ENCODE measurements around the gene PHYKPL. TPM values are rescaled to one million over a fixed set of nuclear protein-coding genes. Genes with fewer than 3 reads are reported as not detected.

PHYKPL gene
- total RNA-seq, 1 experiment from 2014 or later: 59.0 TPM

DNA sequence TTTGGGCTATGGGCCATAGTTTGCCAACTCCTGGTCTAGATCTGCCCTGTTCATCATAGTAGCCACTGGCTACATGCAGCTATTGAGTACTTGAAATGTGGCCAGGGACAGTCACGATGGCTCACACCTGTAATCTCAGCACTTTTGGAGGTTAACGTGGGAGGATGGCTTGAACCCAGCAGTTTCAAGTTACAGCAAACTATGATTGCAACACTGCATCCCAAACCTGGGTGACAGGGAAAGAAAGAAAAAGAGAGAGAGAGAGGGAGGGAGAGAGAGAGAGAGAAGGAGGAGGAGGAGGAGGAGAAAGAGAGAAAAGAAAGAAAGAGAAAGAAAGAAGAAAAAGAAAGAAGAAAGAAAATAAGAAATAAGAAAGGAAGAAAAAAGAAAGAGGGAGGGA is 40.4 kb downstream of the PHYKPL start:
- no peak for DNase-seq (ENCODE audit: low spot score)

DNA sequence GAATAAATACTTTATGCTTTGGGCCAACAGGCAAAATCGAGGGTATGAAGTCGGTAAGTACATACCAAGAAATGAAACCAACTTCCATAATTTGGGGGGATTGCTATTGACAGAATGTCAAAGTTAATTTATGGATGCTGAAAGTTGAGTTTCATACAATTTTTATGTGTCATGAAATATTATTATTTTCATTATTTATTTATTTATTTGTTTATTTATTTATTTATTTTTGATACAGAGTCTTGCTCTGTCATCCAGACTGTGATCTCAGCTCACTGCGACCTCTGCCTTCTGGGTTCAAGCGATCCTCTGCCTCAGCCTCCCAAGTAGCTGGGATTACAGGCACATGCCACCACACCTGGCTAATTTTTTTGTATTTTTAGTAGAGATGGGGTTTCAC is 40.9 kb downstream of the PHYKPL start:
- no peak for DNase-seq (ENCODE audit: low spot score)

DNA sequence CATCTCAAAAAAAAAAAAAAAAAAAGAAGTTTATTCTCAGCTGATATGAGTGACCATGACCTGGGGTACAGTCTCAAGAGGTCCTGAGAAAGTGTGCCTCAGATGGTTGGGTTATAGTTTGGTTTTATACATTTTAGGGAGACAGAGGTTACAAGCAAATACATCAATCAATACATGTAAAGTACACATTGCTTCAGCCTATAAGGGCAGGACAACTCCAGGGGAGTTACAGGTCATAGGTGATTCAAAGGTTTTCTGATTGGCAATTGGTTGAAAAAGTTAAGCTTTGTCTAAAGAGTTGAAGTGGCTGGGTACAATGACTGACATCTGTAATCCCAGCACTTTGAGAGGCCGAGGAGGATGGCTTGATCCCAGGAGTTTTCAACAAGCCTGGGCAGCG is 43.2 kb downstream of the PHYKPL start:
- DNase-seq (ENCODE audit: low spot score): no peak

GRCh38 chr5:178187014-178187413 is 45.6 kb downstream of the PHYKPL start, which contains the start of gene GMCL2:
Gene GMCL2 (minus strand): TSS chr5:178187371. CDS start chr5:178187299, 72 bp downstream.
- DNase-seq (ENCODE audit: low spot score): no peak

DNA sequence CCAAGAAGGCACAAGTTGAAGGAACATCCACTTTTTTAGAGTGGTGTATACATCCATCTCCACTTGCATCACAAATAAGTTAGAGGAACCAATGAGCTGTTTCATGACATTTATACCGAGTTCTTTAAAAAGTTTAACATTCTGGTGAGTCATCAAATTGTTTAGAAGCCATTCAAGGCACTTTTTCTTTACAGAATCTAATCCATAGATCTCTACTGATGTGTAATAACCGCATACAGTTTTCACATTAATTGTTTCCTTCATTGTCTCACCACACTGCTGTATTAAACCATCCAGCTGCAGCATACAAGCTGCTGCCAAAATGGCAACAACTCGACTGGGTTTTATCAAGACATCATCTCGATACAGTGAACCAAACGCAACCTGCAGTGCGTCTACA is 46.2 kb downstream of the PHYKPL start:
- DNase-seq (ENCODE audit: low spot score): no peak

- DNase-seq (ENCODE audit: low spot score): no peak
These were observed 50.3 kb downstream of the PHYKPL start for GRCh38 chr5:178182158-178182876.

- DNase-seq (ENCODE audit: low spot score): no peak
These were observed 52.3 kb downstream of the PHYKPL start for GRCh38 chr5:178180141-178180863.

DNA sequence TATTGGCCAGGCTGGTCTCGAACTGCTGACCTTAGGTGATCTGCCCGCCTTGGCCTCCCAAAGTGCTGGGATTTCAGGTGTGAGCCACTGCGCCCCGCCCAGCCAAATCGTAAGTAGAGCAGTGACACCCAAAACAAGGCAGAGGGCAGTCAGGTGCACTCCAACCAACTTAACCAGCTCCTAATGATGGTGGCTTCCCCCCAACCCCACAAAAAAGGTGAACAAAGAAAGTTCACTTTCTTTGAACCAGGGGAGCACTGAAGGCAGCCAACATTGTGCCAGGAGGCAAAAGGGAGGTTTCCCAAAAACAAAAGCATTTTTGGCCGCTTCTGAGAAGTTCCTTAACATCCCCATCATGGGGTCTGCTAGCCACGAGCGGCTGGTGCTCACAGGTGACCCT is 55.0 kb downstream of the PHYKPL start:
- DNase-seq (ENCODE audit: low spot score): no peak

- no peak for DNase-seq (ENCODE audit: low spot score)
These were observed 55.8 kb downstream of the PHYKPL start for GRCh38 chr5:178176791-178177190.

DNA sequence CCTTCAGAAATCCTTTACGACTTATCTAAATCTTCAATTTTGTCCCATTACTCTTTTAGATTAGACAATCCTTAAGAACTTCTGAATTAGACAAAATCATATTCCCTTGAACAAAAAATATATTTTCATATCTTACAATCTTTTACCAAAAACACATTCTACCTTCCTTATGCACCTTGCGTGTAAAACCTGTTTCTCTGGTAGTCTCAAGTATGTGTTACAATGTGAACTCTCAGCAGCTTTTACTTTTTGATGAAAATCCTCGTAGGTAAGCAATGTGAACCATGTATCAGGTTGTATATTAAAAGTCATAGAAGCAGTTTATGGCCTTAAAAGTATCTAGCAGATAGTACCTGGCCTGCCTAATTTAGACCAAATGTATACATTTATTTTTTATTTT is 58.1 kb downstream of the PHYKPL start:
- DNase-seq (ENCODE audit: low spot score): no peak

GRCh38 chr5:178170455-178170854 is 62.1 kb downstream of the PHYKPL start:
- no peak for DNase-seq (ENCODE audit: low spot score)

- no peak for DNase-seq (ENCODE audit: low spot score)
These were observed 67.0 kb downstream of the PHYKPL start for GRCh38 chr5:178165581-178165980.

GRCh38 chr5:178163772-178164735 is 68.5 kb downstream of the PHYKPL start:
- DNase-seq (ENCODE audit: low spot score): peak; percentile 94

DNA sequence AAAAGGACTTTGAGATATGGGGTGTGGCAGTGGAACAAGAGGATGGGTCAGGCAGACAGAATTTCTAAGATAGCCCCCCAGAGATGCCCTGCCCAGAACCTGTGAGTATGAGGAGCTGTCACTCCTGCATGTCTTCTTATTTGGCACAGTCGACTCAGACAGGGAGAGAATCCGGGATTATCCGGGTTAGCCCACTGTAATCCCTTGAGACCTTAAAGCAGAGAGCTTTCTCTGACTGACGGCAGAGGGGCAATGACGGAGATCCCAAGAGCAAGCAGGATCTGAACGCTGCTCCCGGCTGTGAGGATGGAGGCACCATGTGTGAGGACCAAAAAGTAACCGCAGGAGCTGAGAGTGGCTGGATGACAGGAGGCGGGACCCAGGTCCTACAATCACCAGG is 70.1 kb downstream of the PHYKPL start:
- DNase-seq (ENCODE audit: low spot score): no peak

DNA sequence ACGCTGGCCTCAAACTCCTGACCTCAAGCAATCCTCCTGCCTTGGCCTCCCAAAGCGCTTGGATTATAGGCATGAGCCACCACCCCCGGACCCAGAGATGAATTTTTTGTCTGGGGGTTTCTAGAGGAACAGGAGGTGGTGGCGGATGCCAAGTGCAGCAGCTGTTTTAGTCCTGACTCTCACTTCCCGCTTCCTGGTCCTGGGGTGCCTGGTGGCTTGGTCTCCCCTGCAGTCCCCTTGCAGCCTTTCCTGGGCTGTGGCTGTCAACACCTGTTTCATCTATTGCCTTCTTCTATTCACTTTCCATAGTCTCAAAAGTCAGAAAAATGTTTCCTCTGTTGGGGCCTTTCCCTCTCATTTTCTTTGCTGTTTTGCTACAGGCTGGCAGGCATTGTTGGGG is 72.4 kb downstream of the PHYKPL start:
- DNase-seq (ENCODE audit: low spot score): no peak

Other genes starting within 250 kb of the PHYKPL start
- not detected in 2 replicates for gene PROP1, start 236.6 kb downstream of the PHYKPL start, total RNA-seq (2014; rRNA removed; shearing (Covaris generic))
- 0.39 and 0.81 TPM in 2 replicates for gene N4BP3, start 119.3 kb downstream of the PHYKPL start, total RNA-seq (2014; rRNA removed; shearing (Covaris generic))
- 42.0 and 50.0 TPM in 2 replicates for gene RMND5B, start 101.8 kb downstream of the PHYKPL start, total RNA-seq (2014; rRNA removed; shearing (Covaris generic))
- 413 and 485 TPM in 2 replicates for gene NHP2, start 78.9 kb downstream of the PHYKPL start, total RNA-seq (2014; rRNA removed; shearing (Covaris generic))
- gene GMCL2, start 45.4 kb downstream of the PHYKPL start, total RNA-seq (2014; rRNA removed; shearing (Covaris generic)): not detected in 2 replicates
- gene HNRNPAB, start 28.3 kb downstream of the PHYKPL start, total RNA-seq (2014; rRNA removed; shearing (Covaris generic)): 212 and 225 TPM in 2 replicates

All from HT-29 (cell line).